GM19397 (cell line): ENCODE results near the gene TBC1D9.
A peak's percentile ranks its signal among the peaks of the same experiment; 100 is the strongest.
"Not testable (repeated sequence)": the region's sequence is repeated elsewhere in the genome, so short reads cannot be mapped to it uniquely, and the experiment has no call there.

Experiments
- ATAC-seq: cut with Tn5 transposase; IDR thresholded peaks from one replicate; pipeline ENCODE4 v1.9.1; 2021; ENCODE audit warnings: mild to moderate bottlenecking, moderate library complexity; ENCODE audit not compliant: unreplicated experiment

Gene TBC1D9

DNA sequence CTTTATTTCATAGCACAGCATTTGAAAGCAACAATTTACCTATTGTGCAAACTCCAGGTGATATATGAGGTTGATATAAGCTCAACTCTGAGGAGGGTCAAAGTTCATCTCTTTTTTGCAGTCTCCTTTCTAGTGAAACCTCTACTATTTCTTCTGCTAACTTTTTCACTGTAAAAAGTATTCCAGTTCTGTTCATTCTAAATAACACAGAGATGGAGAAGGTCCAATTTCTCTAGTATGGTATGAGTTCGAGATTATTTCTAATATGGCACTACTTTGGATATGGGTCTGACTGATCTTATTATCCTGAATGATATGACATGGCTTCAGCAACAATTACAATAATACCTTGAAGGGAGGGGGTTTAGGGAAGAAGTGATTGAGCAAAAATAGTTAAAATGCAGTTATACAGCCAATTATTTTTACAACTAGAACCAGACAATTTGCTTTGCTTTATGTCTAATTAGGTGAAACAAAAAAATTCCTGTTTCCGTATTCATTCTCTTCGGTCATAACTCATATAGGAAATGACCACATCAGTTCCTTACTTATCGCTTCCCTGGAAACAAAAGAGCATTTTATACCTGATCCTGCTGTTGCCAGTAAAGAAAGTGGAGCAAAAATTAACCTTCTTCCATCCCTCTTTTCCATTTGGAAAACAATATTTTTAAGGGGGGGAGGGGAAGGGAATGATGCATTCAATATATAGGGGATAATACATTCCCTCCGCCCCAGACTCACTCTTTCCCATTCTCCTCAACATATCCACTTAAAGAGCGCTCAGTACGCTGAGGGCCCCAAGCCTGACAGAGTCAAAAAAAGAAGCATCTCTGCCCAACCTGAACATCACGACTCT lies 1.0 kb downstream of the TBC1D9 start:
- no peak for ATAC-seq

GRCh38 chr4:140753329-140753728 lies 2.9 kb downstream of the TBC1D9 start:
- no peak for ATAC-seq

DNA sequence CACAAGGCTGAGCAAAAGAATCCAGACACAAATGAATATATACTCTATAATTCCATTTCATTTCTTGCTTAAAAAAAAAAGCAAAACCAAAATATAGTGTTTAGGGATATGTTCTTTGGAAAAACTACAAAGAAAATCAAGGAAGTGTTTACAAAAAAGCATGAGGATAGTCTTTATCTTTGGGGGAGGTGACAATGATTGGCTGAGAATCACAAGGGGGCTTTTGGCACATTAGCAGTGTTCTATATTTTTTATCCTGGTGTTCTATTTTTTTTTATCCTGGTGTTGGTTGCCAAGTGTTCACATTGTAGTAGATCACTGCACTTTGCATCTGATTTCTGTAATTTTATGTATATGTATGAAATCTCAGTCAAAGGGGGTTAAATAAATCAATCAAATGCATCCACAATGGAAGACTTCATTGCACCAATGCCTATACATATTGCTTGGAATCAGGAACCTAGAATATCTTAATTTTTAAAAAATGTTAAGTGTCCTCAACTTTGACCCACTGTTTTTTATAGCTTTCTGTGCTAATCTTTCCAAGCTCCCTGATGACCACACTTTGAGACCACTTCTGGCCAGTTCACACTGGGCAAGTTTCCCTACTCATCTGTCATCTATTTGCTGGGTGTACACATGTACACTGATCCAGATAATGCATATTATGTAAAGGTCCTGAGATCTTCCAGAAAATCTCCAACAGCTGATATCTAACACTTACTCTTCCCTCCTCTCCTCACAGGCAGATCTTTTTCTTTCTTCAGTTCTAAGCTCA lies 3.7 kb downstream of the TBC1D9 start:
- ATAC-seq: no peak

DNA sequence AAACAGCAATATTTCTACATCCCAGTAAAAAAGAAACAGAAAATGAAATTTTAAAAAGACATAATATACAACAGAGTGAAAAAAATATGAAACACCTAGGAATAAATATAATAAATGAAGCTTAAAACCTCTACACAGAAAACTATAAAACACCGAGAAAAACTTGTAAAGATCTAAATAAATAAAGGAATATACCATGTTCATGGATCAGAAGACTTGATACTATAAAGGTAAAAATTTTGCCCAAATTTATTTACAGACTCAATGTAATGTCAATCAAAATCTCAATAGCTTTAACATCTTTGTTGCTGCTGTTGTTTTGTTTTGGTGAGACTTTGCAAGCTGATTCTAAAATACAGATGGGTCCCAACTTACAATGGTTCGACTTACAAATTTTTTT lies 5.7 kb downstream of the TBC1D9 start:
- ATAC-seq: no peak

DNA sequence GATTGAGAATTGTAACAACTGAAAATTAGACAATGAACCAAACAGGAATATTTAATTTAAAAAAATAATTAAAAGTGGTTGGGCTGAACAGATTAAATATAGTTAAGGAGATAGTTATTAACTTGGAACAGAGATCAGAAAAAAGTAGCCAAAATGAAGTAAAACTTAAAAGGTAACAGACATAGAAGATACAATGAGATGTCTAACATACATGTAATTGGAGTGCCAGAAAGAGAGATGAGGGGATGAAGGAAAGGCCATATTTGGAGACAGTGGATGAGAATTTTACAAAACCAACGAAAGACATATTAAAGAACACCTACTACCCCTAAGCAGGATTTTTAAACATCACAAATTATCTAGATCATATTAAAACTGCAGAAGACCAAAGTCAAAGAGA lies 8.0 kb downstream of the TBC1D9 start:
- ATAC-seq: no peak

GRCh38 chr4:140746546-140746945 lies 9.6 kb downstream of the TBC1D9 start:
- ATAC-seq: not testable (repeated sequence)

GRCh38 chr4:140744421-140744820 lies 11.8 kb downstream of the TBC1D9 start:
- ATAC-seq: no peak

DNA sequence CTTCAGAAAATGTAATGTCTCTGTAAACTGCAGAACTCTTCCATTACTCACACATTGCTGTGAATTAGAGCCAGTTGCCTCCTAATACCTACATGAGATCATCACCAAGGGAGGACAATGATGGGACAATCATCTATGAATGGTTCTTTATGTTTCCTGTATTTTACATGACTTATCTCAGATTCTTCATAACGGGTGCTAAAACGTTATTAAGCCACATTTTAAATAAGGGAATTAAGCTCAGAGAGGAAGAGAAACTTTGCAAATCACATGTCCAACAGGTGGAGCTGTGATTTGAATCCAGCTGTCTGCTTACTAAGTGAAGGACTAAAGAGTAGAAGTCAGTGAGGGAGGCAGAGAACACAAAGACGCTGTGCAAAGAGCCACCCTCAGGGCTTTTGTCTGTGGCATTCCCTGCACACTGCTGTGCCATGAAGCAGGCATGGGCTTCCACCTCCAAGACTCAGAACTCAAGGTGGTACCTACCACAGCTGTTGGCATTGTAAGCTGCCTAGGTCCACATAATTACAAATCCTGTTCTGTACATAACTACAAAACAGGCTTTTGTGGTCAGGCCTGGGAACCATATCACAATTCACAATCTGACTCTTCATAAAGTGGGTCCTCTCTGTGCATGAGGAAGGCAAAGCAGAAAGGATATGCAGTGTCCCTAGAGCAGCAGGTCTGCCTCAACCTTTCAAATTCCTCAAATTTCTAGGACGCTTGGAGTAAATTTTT lies 12.8 kb downstream of the TBC1D9 start:
- peak; percentile 82 for ATAC-seq

DNA sequence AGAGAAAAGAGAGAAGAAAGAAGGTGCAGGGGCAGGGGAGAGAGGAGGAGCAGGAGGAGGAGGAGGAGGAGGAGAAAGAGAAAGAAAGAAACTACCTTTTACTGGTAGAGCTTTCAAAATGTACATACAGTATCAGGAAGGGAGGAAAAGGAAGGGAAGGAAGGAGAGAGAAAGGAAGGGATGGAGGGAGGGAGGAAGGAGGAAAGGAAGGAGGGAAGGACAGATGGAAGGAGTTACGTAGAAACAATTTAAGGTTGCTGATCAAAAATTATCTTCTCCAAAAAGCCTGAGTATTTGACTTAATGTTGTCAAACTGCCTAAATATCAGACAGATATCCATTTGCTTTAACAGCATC lies 13.4 kb downstream of the TBC1D9 start:
- peak; percentile 17 for ATAC-seq

DNA sequence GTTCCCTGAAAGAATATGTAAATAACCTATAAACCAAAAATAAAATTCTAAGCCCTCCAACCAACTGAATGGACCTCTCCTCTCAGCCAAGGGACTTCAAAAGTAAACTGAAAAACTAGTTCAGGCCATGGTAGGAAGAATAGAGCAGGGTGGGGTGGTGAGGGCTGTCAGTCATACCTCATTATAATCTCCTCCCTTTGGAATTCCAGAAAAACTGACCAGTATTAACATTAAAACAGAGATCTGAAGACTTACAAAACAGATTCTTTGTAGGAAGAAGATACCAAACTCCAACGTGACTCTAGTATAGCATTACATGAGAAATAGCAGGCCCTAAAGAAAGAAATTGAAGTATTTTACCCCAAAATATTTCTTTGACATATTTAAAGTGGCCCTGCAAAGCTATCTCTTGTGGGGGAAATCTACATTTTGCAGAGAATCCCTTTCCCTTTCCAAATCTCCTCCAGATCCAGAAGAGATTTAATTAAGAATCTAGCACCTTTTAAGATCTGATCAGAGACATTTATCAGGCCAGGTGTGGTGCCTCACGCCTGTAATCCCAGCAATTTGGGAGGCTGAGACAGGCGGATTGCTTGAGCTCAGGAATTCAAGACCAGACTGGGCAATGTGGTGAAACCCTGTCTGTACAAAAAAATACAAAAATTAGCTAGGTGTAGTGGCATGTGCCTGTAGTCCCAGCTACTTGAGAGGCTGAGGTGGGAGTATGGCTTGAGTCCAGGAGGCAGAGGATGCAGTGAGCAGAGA lies 15.1 kb downstream of the TBC1D9 start:
- ATAC-seq: no peak

GRCh38 chr4:140740422-140740821 lies 15.8 kb downstream of the TBC1D9 start:
- ATAC-seq: no peak

- no peak for ATAC-seq
Observed at GRCh38 chr4:140739971-140740370, 16.2 kb downstream of the TBC1D9 start.

DNA sequence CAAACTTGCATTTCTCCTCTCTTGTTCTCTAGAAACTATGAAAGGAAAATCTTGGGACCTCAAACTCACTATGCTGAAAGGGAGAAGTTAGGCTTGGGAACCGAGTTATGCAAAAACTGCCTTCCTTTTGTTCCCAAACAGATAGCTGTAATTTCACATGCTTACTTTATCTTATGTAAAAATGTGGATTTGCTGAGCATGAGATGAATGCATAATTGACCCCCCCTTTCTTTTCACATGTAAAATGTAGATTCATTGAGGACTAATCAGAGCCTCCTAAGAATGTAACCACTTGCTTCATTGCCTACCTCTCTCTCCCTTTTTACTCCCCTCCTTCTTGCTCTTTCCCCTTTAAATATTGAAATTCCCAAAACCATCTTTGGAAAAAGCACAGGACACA lies 18.0 kb downstream of the TBC1D9 start:
- ATAC-seq: no peak

DNA sequence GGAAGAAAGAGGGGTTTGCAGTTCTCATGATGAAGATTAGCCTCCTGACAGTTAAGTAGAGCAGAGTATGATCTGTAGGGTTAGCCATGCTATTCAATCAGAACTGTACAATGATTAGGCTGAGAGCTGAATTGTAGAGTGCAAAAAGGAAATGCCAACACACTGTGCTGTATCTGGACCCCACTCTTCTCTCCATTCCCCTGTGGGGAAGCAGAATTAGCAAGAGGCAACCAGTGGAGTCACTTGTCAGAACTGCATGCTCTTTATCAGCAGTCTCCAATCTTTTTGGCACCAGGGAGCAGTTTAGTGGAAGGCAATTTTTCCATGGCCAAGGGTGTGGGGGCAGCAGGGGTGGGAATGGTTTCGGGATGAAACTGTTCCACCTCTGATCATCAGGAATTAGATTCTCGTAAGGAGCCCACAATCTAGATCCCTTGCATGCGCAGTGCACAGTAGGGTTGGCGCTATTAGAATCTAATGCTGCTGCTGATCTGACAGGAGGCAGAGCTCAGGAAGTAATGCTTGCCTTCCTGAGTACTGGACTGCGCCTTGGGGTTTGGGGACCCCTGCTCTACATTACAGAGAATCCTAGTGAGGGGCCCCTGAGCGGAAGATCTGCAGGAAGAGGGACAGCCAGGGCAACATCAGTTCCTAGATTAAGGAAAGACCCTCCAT lies 19.4 kb downstream of the TBC1D9 start:
- no peak for ATAC-seq

DNA sequence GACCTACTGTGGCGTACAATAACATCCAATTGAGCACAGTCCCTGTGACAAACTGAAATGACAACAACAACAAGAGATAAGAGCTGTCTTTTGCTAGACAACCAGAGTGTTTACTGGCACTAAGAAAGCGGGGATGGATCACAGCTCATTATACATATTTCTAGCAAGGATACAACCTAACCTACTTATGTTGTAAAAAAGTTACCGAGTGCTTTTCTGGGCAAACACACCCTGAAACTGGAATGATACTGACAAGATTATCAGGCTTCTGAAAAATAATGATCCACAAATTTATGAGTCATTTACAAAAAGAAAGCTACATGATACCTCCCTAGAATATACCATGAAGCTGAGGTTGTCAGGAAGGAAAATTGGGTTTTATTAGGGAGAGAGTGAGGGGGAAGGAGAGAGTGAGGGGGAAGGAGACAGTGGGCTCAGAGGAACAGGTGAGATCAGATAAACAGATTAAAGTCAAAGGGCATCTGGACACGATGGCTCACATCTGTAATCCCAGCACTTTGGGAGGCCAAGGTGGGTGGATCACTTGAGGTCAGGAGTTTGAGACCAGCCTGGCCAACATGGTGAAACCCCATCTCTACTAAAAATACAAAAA lies 20.3 kb downstream of the TBC1D9 start:
- ATAC-seq: no peak

DNA sequence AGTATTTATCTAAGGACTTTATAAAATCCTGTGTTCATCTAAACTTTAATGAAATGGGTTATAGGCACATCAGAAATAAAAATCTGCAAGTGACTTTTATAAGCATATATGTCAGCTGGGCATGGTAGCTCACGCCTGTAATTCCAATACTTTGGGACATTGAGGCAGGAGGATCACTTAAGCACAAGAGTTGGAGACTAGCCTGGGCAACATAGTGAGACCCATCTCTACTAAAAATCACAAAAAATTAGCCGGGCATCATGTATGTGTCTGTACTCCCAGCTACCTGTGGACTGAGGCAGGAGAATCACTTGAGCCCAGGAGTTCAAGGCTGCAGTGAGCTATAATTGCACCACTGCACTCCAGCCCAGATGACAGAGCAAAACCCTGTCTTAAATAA lies 20.9 kb downstream of the TBC1D9 start:
- no peak for ATAC-seq

- ATAC-seq: no peak
Observed at GRCh38 chr4:140732780-140733179, 23.4 kb downstream of the TBC1D9 start.

DNA sequence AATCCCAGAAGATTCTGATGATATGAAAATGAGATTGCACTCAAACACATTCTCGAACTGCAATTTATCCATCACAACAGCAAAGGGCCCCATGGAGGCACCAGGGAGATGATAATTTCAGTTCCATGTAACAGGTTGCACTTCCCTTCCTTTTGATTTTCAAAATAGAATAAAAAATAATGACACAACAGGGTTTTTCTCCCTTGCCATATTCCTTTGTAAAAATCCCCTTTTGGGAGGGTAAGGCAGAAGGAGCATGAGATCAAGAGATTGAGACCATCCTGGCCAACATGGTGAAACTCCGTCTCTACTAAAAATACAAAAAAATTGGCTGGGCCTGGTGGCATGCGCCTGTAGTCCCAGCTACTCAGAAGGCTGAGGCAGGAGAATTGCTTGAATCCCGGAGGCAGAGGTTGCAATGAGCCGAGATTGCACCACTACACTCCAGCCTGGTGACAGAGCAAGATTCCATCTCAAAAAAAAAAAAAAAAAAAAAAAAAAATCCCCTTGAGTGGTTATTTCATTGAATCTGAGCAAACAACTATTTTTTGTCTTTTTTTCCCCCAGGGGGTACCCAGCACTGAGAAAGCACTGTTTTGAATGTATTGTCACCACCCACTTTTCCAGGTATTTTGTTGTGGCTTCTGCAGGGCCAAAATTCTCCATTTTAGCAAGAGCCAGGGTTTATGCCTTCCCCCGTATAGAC lies 26.7 kb downstream of the TBC1D9 start:
- ATAC-seq: no peak

DNA sequence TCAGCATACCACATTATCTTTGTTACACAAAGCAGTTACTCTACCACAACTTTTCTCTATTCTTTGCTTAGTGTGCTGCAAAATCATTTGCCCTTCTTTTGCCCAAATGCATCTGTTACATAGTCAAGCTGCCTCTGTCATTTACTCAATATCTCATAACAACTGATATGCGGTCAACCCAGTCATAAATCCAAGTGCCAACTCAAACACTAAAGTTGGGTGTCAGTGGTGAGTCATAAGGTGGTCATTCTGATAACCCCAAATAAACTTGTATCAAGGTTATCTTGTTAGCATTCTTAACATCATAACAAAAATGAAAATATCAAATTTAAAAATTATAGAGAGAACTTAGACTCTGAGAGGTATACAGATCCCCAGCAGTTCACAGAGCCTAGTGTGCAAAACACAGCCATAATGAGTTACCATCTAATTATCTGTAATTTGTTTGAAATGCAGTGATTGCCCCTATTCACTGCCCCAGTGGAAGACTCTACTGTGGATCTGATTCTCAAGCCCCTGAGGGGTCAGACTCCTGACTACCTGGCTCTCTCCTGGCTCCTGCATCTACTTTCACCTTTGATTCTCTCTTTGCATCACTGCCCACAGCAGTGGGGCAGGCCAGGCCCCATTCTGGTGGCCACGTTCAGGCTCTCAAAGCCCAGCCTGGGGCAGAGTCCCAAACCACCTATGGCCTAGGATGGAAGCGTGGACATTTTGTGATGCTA lies 29.2 kb downstream of the TBC1D9 start:
- ATAC-seq: no peak
